Central memory CD4-positive, alpha-beta T cell (primary cell): ENCODE results near the gene SLC29A3.

Experiments used
- DNase-seq: peaks from one replicate; pipeline ENCODE4 v3.0.0; 2022

SLC29A3 gene

DNA sequence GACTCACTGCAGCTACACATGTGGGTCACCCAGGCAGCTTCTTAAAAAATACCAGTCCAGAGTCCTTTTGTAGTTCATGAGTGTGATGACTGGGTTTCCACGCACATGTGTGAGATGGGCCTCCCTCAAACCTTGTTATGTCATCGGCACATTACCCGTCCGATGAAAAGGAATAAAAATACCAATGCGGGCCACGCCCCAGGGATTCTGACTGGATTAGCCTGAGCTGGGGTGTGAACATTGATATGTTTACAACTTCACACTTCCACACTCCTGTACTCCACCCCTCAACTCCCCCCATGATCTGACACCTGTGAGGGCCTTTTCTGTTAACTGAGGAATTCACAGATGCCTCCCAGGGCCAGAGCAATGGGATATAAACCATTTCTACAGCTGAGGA, 6.2 kb downstream of the SLC29A3 start:
- no peak for DNase-seq

DNA sequence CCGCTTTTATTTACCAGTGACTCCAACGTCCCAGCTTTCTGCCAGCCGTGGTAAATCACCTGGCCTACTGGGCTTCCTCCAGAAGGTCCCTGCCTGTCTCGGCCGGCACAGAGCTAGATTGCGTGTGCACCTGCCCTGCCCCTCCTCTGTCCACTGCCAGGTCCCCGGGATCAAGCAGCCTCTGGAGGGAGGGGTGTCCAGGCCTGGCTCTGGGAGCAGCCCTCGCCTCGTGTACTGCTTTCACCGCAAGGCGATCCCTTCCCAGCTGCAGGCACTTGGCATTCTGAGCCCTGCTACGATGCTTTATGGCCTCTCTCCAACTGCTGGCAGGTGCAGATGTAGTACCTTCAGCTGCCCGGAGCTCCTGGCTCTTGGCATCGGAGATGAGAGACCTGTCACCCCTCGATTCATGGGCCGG, 7.4 kb downstream of the SLC29A3 start:
- DNase-seq = no peak

DNA sequence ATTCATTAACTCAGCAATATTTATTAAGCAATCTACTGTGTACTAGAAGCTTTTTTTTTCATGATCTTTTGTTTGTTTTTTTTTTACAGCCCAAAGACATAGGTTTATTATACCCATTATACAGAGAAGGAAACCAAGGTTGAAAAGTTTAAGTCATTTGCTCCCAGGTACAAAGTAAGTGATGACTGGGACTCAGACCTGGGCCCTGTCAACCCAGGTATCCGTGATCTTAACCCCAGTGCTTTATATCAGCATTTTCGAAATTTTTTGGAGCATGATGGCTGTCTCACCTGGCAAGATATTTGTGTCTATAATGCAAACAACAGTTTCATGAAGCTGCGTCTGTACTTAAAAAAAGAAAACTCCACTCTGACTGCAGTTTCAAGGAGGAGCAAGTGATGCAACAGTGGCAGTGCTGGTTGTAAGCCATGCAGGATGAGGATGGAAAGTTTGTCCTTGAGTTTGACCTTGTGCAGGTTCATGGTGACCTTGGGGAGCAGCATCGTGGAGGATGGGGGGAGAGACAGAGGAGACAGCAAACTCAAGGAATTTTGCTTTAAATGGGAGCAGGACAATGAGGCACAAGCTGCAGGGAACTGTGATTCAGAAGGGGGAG, 11.8 kb downstream of the SLC29A3 start:
- no peak for DNase-seq

DNA sequence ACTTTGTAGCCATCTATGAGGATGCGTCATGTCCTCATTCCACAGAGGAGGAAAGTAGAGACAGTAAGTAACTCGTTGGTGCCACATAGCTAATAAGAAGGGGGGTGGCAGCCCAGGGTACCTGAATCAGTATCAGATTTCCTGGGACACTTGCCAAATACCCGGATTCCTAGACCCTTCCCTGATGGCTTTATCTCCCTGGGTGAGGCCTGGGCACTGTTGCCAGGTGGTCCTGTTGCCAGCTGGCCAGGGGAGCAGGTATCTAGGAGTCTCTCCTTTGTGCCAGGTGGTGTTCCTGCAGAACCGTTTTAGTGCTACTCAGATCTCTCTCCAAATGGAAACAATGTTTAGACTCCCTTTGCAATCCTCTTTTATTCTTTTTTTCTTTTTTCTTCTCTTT, 12.7 kb downstream of the SLC29A3 start:
- no peak for DNase-seq

DNA sequence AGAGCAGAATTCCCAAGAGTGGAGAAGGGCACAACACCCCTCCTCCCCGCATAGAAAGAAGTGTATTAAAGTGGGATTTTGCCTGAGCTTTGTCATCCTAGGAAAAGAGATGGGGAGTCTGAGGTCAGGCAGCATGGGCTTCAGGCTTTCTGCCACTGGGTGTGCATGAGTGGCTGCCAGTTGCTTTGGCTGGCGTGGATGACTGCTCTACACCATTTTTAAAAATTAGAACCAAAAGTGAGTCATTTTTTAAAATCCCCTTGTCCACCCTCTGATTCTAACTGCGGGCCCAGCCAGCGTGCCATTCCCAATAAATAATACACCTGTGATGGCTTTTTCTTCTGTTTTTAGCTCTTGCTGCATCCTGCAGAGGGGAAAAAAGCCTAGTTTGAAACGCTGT, 13.4 kb downstream of the SLC29A3 start:
- DNase-seq = no peak

DNA sequence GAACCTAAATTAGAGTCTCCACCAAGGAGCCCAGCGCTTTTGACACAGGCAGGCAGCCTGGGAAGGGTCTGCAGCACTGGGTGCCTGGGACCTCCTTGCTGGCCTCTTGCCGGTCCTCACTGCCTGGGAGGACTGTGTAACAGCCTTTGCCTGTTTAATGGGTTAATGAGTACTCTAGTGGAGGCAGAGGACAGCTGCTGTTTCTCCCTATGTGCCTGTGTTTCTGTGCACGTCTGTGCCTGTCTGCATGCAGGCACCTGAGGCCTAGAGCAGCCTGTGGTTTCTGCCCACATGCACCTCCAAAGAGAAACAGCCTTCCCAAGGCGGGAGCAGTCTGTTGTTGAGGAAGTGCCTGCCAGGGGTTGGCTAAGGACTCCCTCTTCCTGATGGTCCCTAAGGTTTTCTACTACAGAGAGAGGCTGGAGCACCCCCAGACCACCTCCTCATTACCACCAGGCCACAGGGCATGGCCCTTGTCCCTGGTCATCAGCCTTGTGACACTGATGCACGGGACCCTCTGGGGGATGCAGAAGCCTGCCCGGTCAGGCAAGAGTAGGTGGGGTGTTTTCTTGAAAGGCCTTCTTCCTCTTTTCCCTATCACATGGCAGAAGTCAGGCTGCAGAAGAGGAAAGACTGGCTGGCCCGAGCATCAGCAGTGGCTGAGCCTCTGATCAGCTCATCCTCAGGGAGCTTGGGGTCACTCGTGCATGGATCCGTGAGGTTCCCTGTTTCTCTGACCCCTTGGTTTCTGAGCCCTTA, 14.2 kb downstream of the SLC29A3 start:
- DNase-seq = no peak

DNA sequence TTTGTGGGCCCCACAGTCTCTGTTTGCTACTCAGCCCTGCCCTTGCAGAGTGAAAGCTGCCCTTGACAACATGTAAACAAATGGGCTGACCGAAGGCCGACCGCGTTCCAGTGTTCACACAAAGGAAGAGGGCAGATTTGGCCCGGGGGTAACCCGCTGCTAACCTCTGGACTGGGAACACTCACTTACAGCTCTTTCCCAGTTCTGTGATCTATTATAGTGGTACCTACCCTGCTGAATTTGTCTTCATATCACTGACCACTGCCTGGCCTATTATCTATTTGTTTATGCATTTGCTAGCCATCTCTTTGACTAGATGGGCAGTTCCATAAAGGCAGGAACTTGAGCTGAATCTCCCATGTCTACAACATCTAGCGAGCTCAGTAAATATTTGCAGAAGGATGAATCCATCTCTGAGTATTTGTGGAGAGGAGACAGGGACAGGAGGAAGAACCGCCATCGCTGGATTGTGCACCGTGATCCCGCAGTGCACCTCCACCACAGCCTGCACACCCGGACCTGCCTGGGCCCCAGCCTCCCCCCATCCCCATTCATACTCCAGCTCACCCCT, 15.2 kb downstream of the SLC29A3 start:
- no peak for DNase-seq

DNA sequence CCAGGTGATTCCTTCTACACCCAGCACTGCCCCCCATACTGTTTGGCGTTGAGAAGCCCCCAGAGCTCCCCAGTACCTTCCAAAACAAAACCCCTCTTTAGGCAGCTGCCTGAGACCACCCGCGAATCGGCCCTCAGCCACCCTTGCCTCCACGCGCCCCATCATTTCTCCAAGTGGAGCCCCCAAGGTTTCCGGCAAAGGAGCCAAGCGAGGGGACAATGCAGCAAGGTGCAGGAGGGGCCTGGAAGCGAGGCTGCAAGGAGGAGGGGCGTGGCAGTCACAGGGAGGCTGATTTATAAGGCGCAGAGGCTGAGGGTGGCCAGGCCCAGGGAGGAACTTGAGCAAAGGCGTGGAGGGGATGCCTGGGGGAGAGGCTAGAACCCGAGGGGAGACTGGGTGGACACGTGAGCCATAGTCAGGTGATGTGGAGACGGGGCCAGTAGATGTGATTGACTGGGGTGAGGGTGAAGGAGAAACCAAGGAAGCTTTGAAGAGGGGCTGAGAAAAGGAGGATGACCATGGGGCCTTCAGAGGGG, 16.2 kb downstream of the SLC29A3 start:
- no peak for DNase-seq

DNA sequence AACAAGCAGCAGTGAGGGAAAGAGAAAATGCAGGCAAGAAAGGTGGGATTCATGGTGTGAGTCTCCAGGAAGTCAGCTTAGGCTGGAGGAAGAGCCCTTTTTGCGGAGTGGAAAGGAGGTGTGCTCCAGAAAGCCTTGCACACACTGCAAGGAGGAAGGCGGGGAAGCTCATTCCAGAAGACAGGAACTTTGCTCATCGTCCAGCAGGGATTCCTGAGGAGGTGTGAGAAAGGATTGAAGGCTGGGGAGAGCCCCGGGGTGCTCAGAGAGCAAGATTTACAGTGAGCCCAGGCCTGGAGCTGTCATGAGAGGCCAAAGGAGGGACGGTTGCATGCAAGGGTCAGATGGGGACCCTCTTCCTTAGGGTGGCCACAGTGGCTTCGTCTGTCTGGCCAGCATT, 17.6 kb downstream of the SLC29A3 start:
- DNase-seq = no peak

DNA sequence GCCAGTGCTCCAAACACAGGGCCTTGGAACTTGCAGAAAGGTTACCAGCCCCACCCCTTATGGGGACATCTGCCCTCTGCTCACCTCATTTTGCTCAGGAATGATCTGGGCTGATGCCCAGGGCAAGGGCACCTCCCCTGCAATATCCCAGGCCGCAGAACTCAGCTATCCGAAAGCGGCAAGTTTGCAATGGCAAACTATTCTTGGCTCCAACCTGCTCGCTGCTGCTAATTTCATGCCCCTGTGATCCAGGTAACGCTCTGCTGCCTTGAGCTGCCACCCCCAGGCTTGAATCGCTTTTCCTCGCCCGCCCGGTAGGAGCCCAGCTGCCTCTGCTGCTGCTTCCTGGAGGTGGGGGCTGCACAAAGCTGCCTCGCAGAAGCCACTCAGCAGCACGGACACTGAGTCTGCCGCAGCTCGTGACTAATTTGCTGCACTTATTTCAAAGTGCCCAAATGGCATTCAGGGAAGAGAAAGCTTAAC, 18.2 kb downstream of the SLC29A3 start:
- DNase-seq = no peak

DNA sequence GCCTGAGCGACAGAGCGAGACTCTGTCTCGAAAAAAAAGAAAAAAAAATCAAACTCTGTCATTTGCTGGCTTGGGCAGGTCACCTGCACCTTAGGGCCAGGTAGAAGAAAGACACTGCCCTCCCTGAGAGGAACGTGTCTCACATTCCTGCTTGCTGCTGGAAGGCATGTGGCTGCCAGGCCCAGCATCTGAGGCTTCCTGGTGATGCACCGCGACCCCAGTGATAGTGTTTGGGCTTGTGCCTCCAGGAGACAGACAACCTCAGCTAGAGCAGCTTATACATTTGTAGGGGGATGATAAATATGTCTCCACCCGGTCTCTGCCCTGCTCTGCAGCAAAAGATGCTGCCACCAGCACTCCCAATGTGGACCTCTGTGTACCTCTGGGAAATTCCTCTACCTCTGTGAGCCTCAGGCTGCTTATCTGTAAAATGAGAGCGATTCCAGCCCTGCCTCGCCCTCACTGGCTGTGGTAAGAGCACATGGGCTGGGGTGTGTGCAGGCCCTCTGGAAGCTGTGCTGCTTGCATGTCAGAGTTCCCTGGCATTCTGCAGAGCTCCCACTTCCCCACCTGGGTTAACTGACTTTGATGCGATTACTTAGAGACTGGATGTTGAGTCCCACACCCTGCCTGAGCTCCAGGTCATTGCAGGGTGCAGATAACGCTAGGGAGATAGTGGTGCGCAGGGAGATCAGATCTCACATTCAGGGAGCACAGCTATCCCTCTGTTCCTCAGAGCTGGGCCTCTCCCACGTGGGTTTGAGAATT, 19.9 kb downstream of the SLC29A3 start:
- no peak for DNase-seq

DNA sequence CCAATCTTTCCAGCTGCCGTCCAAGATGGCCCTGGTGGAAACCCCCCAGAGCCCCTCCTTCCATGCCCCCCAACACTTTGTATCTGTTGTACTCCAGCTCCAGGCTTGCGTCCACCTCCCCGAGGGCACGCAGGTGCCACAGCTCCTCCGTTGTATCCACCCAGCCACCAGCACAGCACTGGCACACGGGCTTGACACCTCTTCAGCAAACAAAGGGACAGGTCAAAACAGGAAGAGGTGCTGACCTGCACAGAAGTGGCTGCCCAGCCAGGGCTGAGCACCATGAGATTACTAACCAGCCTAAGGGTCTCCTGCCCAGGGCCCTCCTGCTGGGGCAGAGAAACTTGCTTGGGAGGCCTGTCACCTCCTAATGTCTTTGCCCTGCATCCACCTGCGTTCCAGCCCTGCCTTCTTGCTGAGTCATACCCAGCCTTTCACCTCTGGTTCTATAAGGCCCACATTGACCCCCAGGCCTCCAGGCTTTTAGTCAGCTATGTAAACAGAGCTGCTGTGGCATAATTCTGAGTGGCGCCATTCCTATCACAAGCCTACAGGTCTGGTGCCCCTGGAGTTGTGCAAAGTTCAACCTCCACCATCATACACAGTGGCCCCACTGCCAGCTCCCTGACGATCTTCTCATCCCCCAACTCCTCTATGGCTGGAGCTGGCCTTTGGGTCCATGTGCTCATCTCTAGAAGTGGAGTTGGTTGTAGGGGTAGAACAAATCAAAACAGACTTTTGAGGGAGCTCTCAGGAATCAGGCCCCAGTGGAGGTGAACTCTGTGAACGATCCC, 20.9 kb downstream of the SLC29A3 start:
- no peak for DNase-seq

DNA sequence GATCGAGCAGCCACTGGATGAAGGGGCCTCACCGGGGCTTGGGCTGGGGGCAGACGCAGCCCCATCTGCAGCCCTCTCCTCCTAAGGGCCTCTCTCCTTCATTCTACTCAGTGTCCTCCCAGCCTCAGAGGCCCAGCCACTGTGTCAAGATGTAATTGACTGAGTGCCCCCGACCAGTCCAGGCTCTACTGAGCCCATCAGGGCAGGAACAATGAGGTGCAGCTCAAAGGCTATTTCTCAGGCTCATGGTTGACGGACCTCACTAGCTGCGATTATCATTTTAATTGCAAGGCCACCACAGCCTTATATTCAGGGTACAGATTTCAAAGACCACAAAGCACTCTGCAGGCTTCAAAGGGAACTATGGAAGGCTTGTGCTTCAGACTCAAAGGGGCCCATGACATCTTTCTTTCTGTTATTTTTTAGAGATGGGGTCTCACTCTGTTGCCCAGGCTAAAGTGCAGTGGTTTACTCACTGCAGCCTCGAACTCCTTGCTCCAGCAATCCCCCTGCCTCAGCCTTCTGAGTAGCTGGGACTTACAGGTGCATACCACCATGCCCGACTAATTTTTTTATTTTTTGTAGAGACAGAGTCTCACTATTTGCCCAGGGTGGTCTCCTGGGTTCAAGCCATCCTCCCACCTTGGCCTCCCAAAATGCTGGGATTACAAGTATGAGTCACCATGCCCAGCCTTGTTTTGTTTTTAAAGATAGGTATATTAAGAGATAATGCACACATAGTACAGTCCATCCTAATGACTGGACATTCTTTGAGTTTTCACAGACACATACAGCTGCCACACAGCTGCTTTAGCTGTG, 23.7 kb downstream of the SLC29A3 start:
- no peak for DNase-seq

DNA sequence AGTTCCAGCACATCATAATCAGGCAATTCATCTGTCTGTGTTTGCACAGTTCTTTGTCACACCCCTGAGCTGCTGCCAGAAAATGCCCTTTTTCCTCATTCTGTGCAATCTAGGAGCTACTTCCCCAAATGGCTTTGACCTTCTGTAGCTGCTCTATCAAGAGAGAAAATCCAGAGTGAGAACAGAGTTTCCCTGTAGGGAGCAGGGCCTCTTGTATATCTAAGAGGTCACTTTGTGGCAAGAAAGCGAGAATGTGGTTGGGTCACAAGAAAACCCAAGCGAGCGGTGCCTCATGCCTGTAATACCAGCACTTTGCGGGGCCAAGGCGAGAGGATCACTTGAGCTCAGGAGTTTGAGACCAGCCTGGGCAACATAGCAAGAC, 24.3 kb downstream of the SLC29A3 start:
- DNase-seq = no peak

DNA sequence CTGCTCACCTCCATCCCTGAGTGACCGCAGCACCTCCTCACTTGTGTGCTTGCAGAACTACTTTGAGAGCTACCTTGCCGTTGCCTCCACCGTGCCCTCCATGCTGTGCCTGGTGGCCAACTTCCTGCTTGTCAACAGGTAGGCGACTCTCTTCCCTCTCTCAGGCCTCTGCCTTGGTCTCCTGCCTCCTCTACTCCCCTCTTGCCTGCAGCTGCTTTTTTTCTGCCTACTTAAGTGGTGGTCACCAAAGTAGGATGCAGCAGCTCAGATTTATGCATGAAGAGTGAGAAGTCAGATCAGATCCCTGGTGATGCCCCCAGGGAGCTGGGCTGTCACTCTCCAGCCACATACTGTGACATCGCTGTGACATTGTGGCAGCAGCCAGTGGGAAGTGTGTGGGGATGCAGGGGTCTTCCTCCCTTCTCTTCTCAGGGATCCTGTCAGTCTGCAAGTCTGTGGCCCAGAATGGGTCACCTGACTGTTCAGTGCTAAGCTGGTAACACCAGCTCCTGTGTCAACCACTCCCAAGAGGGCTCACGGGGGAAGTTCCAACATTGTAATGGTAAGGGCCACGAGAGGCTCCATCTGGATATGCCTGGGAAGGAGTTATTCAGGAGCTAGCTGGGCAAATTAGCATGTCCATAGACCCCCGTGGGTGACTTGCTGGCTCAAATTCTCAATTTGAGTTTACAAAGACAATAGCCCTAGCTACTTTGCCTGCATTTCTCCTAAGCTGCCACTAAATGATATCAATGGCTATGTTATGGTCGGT, 25.3 kb downstream of the SLC29A3 start:
- no peak for DNase-seq

DNA sequence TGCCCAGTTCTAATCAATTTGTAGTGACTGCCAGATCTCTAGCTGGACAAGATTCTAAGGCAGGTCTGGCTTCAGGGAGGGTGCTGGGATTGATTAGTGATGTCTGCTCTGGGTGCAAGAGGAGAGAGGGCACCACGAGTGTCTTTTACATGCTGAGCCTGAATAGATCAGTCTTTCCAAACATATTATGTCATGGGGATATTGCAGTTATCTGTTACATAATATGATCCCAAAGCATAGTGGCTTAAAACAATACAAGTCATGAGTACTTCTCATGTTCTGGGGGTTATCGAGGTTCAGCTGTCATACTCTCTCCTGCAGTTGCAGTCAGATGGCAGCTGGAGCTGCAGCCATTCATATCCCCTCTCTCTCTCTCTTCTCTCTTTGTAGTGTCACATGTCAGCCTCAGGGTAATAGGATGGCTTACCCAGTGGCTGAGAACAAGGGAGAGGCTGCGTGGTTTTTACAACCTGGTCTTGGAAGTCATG, 26.0 kb downstream of the SLC29A3 start:
- no peak for DNase-seq

DNA sequence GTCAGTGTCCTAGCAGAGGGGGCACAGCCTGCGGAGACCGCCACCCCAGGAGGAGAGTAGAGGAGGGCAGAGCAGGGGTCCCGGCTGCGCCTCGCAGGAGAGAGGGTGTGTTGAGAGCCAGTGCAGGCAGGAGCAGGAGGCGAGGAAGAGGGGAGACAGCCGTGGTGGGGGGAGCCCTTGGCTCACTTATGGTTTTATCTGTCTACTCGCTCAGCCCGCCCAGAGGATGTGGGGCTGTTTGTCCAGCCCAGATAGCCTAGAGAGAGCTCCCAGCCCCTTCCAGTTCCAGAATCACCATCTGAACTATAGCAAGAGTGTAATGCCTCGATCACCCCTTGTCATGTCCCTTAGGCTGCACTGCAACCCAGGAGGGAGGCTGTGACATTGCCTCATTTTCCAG, 26.6 kb downstream of the SLC29A3 start:
- DNase-seq = no peak

DNA sequence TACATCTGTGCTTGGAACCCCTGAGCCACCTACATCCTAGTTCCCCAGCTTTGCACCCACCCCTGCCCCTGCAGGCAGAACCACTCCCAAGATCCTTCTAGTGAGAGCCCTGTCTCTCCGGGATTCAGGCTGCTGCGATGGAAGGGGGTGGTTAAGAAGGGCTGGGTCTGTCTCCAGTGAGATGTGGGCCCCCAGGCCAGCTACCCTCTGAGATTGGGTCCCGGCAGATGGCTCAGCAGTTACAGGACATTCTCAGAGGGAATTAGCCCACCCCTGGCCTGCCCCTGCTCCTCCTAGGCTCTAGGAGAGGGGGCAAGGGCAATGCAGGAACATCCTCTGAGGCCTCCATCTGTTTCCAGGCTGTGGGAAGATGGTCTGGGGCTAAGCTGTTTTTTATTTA, 27.7 kb downstream of the SLC29A3 start:
- no peak for DNase-seq

DNA sequence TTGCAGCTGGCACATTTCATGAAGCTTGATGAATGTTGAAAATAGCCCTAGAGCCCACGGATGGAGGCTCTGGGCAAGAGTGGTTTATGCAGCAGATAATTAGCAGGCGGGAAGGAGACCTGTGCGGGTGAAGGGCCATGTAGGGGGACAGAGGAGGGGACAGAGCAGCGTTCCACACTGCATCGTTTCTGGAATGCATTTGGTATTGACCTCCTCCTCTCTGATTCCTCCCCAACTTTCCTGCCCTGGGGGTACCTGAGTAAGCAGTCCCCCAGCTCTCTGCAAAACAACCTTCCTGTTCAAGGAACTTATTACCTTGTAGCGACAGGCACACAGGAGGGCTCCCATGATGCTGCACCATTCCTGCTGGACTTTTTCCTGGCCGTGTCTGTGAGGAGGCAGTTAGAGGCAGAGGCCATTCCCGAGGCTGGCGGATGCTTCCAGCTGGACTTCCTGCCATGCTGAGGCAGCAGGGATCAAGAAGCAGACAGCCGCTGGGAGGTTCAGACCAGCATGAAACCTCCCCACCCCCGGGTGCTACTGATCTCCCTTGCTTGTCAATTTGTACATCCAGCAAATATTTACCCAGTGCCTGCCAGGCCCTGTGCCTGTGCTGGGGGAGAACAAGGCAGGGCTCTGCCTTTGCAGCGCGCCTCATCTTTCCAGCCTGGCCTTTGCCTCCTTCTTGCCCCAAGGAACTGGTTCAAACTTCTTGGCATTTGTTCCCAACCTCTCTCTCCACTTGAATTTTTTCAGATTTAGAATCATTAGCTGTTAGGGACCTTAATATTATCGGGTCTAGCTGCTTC, 28.7 kb downstream of the SLC29A3 start:
- DNase-seq = no peak

DNA sequence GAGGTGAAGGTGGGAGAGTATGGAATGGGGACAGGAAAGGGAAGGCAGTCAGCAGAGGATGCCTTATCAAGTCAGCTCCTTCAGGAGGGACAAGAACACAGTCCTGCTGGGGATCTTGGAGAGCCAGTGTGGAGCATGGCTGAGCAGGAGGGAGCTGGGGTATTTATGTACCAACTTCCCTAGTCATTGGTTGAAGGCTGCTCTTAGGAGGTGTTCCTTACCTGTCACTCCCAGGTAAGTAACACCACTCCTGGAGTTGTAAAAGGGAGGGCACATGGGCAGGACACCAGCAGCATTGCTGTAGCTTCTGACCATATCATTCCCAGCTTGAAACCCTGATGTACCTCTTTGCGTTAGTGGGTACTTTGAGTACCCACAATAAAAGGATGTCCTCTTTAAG, 29.8 kb downstream of the SLC29A3 start:
- DNase-seq = no peak
